SU-DHL-6 (cell line): ENCODE results near the gene EFEMP1.

Experiments
- EZH2phosphoT487 ChIP-seq: fragments of 200-600 bp; sonication (generic), shearing (Covaris generic); conservative IDR thresholded peaks from 2 replicates; pipeline ENCODE4 v1.6.1; 2018; ENCODE audit warnings: mild to moderate bottlenecking, antibody characterized with exemption, low read length, moderate library complexity, mixed read lengths
- TF ChIP-seq, protein P1 (sequence below): fragments of 200-600 bp; sonication (generic); IDR thresholded peaks from one replicate; pipeline ENCODE4 v1.5.1; 2017; ENCODE audit warnings: antibody characterized with exemption, mild to moderate bottlenecking, low read length, moderate library complexity; ENCODE audit not compliant: insufficient read depth, poor library complexity, severe bottlenecking

DNA sequence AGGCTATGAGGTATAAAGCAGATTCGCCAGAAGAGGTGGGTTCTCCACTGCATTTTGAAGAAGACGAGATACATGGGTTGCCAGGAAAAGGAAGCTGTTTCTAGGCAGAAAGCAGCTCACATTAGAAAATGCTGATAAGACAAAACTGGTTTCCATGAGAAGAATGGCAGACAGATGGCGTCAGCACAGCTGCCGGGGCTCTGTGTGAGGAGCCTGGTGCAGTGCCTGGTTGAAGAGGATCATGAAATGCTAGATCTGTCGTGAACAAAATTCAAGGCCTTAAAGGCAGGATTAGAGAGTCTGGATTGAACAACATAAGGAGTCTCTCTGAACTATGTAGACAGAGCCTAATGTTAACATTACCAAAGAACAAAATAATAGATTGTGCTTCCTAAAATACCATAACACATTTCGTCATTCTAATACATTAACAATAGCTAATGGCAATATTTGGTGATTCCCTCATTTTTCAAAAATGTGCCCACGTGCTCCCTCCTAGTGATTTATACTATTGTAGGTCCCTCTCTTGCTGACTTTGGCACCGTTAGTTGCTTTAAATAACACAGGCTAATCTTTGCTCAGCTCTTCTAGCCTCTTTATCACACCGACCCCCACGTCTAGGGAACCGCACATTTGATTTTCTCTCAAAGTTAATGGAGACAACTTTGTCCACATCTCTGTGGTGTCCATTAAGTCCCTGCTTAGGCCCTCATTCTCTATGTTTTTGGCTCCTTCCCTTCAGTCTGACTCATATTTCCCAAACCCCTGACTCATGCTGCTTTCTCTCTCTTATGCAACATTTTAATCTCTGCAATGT, 38.2 kb downstream of the EFEMP1 start:
- TF ChIP-seq, protein P1, sequence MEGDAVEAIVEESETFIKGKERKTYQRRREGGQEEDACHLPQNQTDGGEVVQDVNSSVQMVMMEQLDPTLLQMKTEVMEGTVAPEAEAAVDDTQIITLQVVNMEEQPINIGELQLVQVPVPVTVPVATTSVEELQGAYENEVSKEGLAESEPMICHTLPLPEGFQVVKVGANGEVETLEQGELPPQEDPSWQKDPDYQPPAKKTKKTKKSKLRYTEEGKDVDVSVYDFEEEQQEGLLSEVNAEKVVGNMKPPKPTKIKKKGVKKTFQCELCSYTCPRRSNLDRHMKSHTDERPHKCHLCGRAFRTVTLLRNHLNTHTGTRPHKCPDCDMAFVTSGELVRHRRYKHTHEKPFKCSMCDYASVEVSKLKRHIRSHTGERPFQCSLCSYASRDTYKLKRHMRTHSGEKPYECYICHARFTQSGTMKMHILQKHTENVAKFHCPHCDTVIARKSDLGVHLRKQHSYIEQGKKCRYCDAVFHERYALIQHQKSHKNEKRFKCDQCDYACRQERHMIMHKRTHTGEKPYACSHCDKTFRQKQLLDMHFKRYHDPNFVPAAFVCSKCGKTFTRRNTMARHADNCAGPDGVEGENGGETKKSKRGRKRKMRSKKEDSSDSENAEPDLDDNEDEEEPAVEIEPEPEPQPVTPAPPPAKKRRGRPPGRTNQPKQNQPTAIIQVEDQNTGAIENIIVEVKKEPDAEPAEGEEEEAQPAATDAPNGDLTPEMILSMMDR = no peak
- no peak for TF ChIP-seq EZH2phosphoT487
